Measurements from ENCODE around the gene PCED1B.

DNA sequence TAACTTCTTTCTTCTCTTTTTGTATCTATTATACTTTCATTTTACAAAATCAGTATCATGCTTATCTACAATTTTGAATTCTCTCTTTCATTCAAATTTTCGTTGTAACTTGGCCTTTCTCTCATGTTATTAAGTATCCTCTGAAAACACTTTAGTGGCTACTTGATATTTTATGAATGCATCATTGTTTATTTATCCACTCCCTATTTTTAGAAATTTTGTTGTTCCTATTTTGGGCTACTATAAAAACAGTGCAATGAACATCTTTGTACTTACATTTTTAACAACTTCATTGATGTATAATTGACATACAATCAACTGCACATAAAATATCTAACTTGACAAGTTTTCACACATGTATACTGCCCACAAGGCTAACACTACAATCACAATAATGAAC, 44.3 kb downstream of the PCED1B start:
- TF ChIP-seq, protein P1, sequence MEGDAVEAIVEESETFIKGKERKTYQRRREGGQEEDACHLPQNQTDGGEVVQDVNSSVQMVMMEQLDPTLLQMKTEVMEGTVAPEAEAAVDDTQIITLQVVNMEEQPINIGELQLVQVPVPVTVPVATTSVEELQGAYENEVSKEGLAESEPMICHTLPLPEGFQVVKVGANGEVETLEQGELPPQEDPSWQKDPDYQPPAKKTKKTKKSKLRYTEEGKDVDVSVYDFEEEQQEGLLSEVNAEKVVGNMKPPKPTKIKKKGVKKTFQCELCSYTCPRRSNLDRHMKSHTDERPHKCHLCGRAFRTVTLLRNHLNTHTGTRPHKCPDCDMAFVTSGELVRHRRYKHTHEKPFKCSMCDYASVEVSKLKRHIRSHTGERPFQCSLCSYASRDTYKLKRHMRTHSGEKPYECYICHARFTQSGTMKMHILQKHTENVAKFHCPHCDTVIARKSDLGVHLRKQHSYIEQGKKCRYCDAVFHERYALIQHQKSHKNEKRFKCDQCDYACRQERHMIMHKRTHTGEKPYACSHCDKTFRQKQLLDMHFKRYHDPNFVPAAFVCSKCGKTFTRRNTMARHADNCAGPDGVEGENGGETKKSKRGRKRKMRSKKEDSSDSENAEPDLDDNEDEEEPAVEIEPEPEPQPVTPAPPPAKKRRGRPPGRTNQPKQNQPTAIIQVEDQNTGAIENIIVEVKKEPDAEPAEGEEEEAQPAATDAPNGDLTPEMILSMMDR (IDR thresholded peaks at IDR 0.05): no peak
- no peak for TF ChIP-seq POLR2AphosphoS5 (IDR thresholded peaks at IDR 0.05)
